ENCODE measurements around the gene CD164L2.

CD164L2 gene

DNA sequence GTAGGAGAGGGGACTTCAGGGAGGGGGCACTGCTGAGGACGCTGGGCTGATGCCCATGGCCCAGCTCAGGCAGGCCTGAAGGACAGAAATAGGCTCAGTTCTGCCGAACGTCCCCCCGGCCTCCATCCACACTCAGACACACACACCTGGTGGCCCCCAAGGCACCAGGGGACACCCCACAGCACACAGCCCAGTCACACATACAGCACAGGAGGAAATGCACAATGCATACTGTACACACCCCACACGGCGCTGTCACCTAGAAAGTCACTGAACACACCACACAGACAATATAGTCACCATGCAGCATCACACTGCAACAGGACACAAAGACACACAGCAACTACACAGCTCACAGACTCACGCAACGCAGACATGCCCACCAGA is 40.7 kb downstream of the CD164L2 start:
- H4K20me1 ChIP-seq (ENCODE audit: insufficient read depth, low read length, poor library complexity, severe bottlenecking), result no peaks in the 10 kb centered on the region
- H2AFZ ChIP-seq (ENCODE audit: low read length), result peak overlapping the region; percentile 5; the same call in 1 of the 2 replicates
- TF ChIP-seq EZH2phosphoT487 (IDR thresholded peaks at IDR 0.05; ENCODE audit: borderline replicate concordance) (no peak), CTCF (conservative IDR thresholded peaks at IDR 0.05; ENCODE audit: low read length) (no peak)
- no peaks in the 10 kb centered on the region for H3K36me3 ChIP-seq (ENCODE audit: insufficient read depth, low read length)
- peaks cover 40% of the 10 kb centered on the region for H3K79me2 ChIP-seq (ENCODE audit: insufficient read depth, low read length)
- H3K9me2 ChIP-seq (replicated peaks; ENCODE audit: low read depth, low read length), result no peaks in the 10 kb centered on the region
- H3K9ac ChIP-seq (ENCODE audit: low read depth, low read length, poor library complexity, severe bottlenecking), result peak overlapping the region; percentile 99
- H3K4me3 ChIP-seq (ENCODE audit: low read length, poor library complexity, severe bottlenecking), result peak overlapping the region; percentile 94
- no peaks in the 10 kb centered on the region for H3K27me3 ChIP-seq (ENCODE audit: insufficient read depth, low read length, poor library complexity, severe bottlenecking)
- H3F3A ChIP-seq (ENCODE audit: low read depth), result no peaks in the 10 kb centered on the region
- peak overlapping the region; percentile 97 for H3K4me2 ChIP-seq (ENCODE audit: low read depth, low read length, poor library complexity, severe bottlenecking)
- peaks cover 22% of the 10 kb centered on the region for H3K4me1 ChIP-seq (ENCODE audit: insufficient read depth, low read length, poor library complexity, severe bottlenecking)
- H3K9me3 ChIP-seq (ENCODE audit: insufficient read depth, low read depth, low read length), result no peaks in the 10 kb centered on the region

DNA sequence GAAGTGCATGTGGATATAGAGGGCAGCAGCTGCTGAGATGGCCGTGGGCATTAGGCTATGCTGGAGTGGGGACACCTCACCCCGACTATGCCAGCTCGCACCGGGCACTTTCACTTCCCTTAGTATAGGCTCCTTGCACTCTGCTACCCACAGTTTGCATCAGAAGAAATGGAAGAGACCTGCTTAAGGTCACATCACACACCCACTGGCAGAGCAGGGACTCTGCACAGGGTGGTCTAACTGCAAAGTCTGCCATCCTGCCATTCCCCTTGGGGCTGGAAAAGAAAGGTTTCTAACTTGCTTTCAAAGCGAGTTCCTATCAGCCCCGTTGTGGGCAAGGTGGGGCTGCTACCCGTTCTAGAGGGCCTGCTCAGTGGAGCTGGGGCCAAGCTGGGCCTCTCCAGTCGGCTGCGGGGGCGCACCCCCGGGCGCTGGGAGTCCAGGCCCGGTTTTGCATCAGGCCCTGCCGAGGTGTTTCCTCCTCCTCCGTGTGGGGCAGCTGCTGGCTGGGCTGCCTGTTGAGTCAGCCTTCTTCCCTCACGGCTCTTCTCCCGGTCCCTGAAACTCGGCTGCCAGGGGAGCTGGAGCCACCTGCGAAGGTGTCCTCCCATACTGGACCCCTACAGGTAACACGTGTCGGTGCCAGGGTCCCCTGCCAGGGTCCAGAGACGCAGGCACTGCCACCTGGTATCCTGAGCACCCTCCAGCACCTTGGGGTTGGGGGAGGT is 41.4 kb downstream of the CD164L2 start, which contains the start of gene SYTL1:
TSS of gene SYTL1 (plus strand) at position 498 of the 728 bp plus-strand sequence. CDS start 3,313 bp downstream, outside the sequence.
- H3K4me1 ChIP-seq (ENCODE audit: insufficient read depth, low read length, poor library complexity, severe bottlenecking), result peaks cover 22% of the 10 kb centered on the region
- peaks cover 40% of the 10 kb centered on the region for H3K79me2 ChIP-seq (ENCODE audit: insufficient read depth, low read length)
- peak within 1 kb of the TSS; percentile 97 for H3K4me2 ChIP-seq (ENCODE audit: low read depth, low read length, poor library complexity, severe bottlenecking)
- H3F3A ChIP-seq (ENCODE audit: low read depth), result no peaks in the 10 kb centered on the region
- peak within 1 kb of the TSS; percentile 99 for H3K9ac ChIP-seq (ENCODE audit: low read depth, low read length, poor library complexity, severe bottlenecking)
- H4K20me1 ChIP-seq (ENCODE audit: insufficient read depth, low read length, poor library complexity, severe bottlenecking), result no peaks in the 10 kb centered on the region
- H3K9me2 ChIP-seq (replicated peaks; ENCODE audit: low read depth, low read length), result no peaks in the 10 kb centered on the region
- no peaks in the 10 kb centered on the region for H3K9me3 ChIP-seq (ENCODE audit: insufficient read depth, low read depth, low read length)
- TF ChIP-seq EZH2phosphoT487 (IDR thresholded peaks at IDR 0.05; ENCODE audit: borderline replicate concordance) (no peak), CTCF (conservative IDR thresholded peaks at IDR 0.05; ENCODE audit: low read length) (no peak)
- no peaks in the 10 kb centered on the region for H3K27me3 ChIP-seq (ENCODE audit: insufficient read depth, low read length, poor library complexity, severe bottlenecking)
- peak within 1 kb of the TSS; percentile 75 for H2AFZ ChIP-seq (ENCODE audit: low read length)
- peaks cover 1% of the 10 kb centered on the region; the same call in 1 of the 2 replicates for H3K36me3 ChIP-seq (ENCODE audit: insufficient read depth, low read length)
- H3K4me3 ChIP-seq (ENCODE audit: low read length, poor library complexity, severe bottlenecking), result peak within 1 kb of the TSS; percentile 94

GRCh38 chr1:27339213-27339612 is 43.9 kb downstream of the CD164L2 start:
- Histone ChIP-seq H4K20me1 (ENCODE audit: insufficient read depth, low read length, poor library complexity, severe bottlenecking) (no peaks in the 10 kb centered on the region), H3K4me1 (ENCODE audit: insufficient read depth, low read length, poor library complexity, severe bottlenecking) (peaks cover 10% of the 10 kb centered on the region), H2AFZ (ENCODE audit: low read length) (no peak overlapping the region), H3K4me3 (ENCODE audit: low read length, poor library complexity, severe bottlenecking) (no peak overlapping the region), H3F3A (ENCODE audit: low read depth) (no peaks in the 10 kb centered on the region), H3K9me3 (ENCODE audit: insufficient read depth, low read depth, low read length) (no peaks in the 10 kb centered on the region), H3K79me2 (ENCODE audit: insufficient read depth, low read length) (peaks cover 22% of the 10 kb centered on the region), H3K9ac (ENCODE audit: low read depth, low read length, poor library complexity, severe bottlenecking) (no peak overlapping the region), H3K9me2 (replicated peaks; ENCODE audit: low read depth, low read length) (no peaks in the 10 kb centered on the region), H3K4me2 (ENCODE audit: low read depth, low read length, poor library complexity, severe bottlenecking) (no peak overlapping the region), H3K36me3 (ENCODE audit: insufficient read depth, low read length) (peaks cover 24% of the 10 kb centered on the region; the same call in 1 of the 2 replicates), H3K27me3 (ENCODE audit: insufficient read depth, low read length, poor library complexity, severe bottlenecking) (no peaks in the 10 kb centered on the region)
- no peak for TF ChIP-seq EZH2phosphoT487 (IDR thresholded peaks at IDR 0.05; ENCODE audit: borderline replicate concordance)
- no peak for TF ChIP-seq CTCF (conservative IDR thresholded peaks at IDR 0.05; ENCODE audit: low read length)

Data from Loucy (cell line).